GM13977 (cell line): ENCODE results near the gene SUCLG2.

Experiments
- DNase-seq: peaks from one replicate; pipeline ENCODE4 v3.0.0; 2012; ENCODE audit warnings: low spot score
- CTCF ChIP-seq: IDR thresholded peaks from 2 replicates; pipeline ENCODE4 v1.5.1; 2012; ENCODE audit warnings: mild to moderate bottlenecking, control low read depth; ENCODE audit not compliant: insufficient read depth; ENCODE audit errors: extremely low read depth, missing control alignments
- in situ Hi-C: fragments of 300-500 bp; cut with MboI; formaldehyde crosslinking; loops from one replicate; pipeline ENCODE4 v1.12.0; 2022; ENCODE audit warnings: low sequenced_read_pairs, low pct_unique_long_range_greater_than_20kb, mixed read lengths, inconsistent platforms; ENCODE audit not compliant: unreplicated experiment

Gene SUCLG2

GRCh38 chr3:67646586-67647234 is 7.7 kb downstream of the SUCLG2 start:
- DNase-seq, result no peak
- no peak for TF ChIP-seq CTCF
- in situ Hi-C loops, result no loop called here

GRCh38 chr3:67644827-67645226 is 9.6 kb downstream of the SUCLG2 start:
- in situ Hi-C loops, result no loop called here
- DNase-seq, result no peak
- no peak for TF ChIP-seq CTCF

- no peak for DNase-seq
- in situ Hi-C loops, result no loop called here
- no peak for TF ChIP-seq CTCF
Measured at GRCh38 chr3:67642734-67643133, 11.7 kb downstream of the SUCLG2 start.

- in situ Hi-C loops, result no loop called here
- no peak for DNase-seq
- TF ChIP-seq CTCF, result no peak
Measured at GRCh38 chr3:67642190-67642589, 12.2 kb downstream of the SUCLG2 start.

- in situ Hi-C loops, result no loop called here
- no peak for DNase-seq
- TF ChIP-seq CTCF, result no peak
Measured at GRCh38 chr3:67641451-67641850, 13.0 kb downstream of the SUCLG2 start.

GRCh38 chr3:67640023-67640660 is 14.3 kb downstream of the SUCLG2 start:
- TF ChIP-seq CTCF, result no peak
- no peak for DNase-seq
- in situ Hi-C loops, result no loop called here
